Stomach (tissue), 4 donors: ENCODE data around the gene LRRC30.

ENCODE experiments used
- CTCF ChIP-seq, 7 experiments: fragments of 450-650 bp in 4 of 7; fragments of 200-600 bp in 3 of 7; sonication (generic) in 3 of 7; IDR thresholded peaks; one replicate each; pipeline ENCODE4 v1.5.1; 2016 to 2019; ENCODE audit warnings: antibody characterized with exemption in 7 of 7, control low read depth in 2 of 7, mild to moderate bottlenecking in 1 of 7
- POLR2A ChIP-seq, 4 donors: fragments of 450-650 bp; IDR thresholded peaks; one replicate each; pipeline ENCODE4 v1.6.1; 2016; ENCODE audit warnings: antibody characterized with exemption in 4 of 4, control low read depth in 2 of 4, mild to moderate bottlenecking in 1 of 4, moderate library complexity in 1 of 4
- POLR2AphosphoS5 ChIP-seq, 3 donors: sonication (generic); formaldehyde crosslinking; IDR thresholded peaks; one replicate each; pipeline ENCODE4 v1.6.1; 2016; ENCODE audit warnings: antibody characterized with exemption in 3 of 3

DNA sequence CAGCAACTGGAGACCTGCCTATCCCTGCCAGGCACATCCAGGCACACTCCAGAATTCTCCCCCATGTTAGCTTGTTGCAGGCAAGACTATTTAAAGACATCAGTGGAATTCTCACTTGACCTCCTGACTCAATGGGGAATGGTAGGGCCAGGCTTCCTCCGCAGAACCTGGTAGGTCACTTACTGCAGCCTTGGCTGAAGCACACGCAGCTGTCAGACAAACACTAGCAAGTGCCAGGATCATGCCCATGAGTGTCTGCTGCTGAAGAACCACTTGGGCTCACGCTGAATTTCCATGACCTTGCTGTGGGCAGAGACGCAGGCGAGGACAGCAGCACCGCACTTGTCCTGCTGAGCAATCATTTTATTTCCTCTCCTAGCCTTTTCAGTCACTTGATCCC, 3.2 kb downstream of the LRRC30 start:
- no peak for TF ChIP-seq CTCF (IDR thresholded peaks at IDR 0.05)
- TF ChIP-seq POLR2AphosphoS5 (IDR thresholded peaks at IDR 0.05): no peak
- TF ChIP-seq POLR2A (IDR thresholded peaks at IDR 0.05): no peak
